HG02840 (cell line): ENCODE data around the gene LSM3.

Source experiments
- ATAC-seq: cut with Tn5 transposase; IDR thresholded peaks from one replicate; pipeline ENCODE4 v1.9.1; 2021; ENCODE audit warnings: mild to moderate bottlenecking, moderate library complexity, moderate number of reproducible peaks; ENCODE audit not compliant: unreplicated experiment, low FRiP score

LSM3 gene

DNA sequence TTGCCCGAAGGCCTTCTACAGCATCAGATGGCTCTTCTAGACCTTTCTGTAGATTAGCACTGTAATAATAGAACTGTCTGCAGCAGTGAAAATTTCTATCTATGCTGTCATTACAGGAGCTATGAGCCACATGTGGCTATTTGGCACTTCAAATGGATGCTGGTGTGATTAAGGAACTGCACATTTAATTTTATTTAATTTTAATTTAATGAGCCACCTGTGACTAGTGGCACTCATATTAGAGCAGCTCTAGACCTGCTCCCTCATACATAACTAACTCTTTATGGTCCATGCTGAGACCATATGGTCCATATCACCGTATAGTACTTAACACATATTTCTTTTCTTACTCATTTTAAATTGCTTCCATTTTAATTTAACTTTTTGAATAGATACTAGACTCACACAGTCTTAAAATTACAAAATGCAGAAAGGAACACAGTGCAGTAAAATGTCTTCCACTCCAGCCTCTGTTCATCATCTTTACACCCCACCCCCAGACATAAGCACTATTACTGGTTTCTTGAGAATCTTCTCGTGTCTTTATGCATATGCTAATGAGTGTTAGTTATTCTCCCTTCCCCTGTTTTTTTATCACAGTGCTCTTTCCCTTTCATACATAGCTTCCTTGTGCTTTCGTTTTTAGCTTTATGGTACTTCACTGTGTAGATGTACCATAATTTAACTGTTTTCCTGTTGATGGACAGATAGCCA is 9.6 kb downstream of the LSM3 start:
- ATAC-seq, result no peak

DNA sequence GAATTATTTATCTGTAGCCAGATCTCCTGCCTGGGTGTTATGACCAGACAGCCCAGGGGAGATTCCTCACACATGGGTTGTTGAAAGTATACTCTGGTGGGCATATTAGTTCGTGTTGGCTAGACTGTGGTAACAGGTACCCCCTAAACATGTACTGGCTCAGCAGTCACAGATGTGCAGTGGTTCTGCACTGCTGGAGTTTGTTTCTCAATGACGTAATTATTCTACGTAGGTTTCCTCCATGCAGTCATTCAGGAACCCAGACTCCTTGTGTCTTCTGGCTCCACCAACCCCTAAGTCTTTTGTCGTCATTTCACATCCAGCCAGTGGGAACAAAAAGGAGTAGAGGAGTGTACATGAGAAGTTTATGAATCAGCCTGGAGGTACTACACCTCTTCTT is 16.2 kb downstream of the LSM3 start:
- ATAC-seq, result no peak

DNA sequence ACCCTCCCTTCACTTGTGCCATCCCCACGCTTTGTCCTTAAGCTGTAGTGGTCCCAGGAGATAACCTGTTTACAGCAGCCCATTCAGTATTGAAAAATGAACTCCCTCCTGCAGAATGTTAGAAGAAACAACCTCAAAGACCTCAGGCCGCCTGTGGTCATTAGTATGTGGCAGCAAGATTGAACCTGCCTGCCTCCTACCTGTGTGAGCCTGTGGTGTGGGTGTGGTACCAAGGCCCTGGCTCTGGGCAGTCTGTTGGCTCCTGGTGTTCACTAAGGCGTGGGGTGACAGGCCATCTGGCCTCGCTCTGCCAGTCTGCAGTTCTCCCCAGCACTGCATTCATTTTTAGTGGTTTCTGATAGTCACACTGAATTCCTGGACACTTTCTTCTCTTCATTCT is 21.0 kb downstream of the LSM3 start:
- no peak for ATAC-seq

DNA sequence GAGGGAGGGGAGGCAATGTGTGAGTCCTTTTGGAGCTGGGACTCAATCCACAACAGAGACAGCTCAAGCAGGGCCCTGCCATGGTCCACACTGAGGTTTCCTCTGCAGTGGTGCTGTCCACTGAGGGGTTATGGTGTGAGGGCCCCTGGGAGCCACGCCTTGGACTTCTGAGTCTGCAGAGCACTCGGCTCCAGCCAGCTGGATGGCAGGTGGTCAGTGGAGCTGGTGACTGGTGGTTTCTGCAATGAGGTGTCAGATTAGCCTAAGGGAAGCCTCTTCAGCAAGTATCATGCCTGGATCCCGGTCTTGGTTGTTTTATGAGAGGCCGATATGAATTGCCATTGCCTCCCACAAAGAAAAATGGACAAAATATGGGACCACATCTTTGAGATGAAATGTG is 21.7 kb downstream of the LSM3 start:
- no peak for ATAC-seq

- ATAC-seq, result no peak
Measured at GRCh38 chr3:14200841-14201240, 22.2 kb downstream of the LSM3 start.

GRCh38 chr3:14201940-14202684 is 23.5 kb downstream of the LSM3 start:
- no peak for ATAC-seq

DNA sequence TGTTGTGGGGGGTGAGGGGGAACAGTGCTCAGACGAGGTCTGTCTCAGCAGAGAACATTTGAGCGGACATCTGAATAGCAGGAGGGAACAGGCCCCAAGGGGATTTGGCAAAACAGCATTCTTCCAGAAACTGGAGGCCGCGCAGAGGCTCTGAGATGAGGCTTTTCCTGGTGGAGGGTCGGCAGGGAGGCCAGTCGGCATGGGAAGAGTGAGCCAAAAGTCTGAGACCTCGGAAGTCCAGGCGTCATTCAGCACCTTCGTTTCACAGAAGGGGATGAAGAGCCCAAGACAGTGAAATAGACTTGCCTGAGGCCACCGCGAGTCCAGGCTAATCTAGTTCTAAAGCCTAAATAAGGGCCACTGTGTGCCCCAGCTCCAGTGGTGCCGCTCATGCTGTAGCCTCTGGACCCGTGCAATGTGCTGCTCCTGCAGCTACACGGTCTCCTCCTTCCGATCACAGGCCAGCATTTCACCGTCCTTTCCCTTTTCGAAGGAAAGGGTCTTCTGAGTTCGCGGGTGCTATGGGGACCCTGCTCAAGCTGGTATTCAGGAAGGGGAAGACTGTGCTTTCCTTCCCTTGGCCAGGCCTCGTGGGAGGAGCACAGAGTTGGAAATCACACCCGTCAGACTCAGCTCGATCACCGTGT is 24.4 kb downstream of the LSM3 start:
- no peak for ATAC-seq

GRCh38 chr3:14203521-14204079 is 25.0 kb downstream of the LSM3 start:
- ATAC-seq, result no peak

- ATAC-seq, result no peak
Measured at GRCh38 chr3:14204515-14205284, 26.1 kb downstream of the LSM3 start.

DNA sequence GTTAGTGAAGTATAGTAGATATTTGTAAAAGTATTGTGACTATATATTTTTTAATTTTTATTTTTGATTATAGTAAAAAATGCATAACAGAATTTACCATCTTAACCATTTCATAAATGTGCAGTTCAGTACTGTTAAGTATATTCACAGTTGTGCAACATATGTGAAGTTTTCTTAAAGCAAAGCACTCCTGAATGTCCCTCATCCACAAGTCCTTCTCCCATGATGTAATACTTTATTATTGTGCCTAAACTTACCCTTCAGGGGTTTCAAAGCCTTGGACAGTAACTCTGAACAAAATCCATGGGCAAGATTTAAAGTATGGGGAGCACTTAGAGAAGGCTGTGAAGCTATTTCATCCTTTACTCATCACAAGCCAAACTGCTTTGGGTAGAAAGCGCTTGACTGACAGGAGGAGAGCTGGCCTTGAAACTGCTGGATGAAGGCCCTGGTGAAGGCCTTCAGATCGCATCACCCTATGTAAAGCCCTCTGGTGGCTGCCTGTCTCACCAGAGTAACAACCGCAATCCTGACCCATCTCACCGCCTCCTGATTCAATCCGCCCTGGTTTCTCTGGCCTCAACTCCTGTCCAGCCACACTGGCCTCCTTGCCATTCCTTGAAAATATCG is 28.0 kb downstream of the LSM3 start:
- no peak for ATAC-seq

- ATAC-seq, result no peak
Measured at GRCh38 chr3:14208168-14208567, 29.6 kb downstream of the LSM3 start.

DNA sequence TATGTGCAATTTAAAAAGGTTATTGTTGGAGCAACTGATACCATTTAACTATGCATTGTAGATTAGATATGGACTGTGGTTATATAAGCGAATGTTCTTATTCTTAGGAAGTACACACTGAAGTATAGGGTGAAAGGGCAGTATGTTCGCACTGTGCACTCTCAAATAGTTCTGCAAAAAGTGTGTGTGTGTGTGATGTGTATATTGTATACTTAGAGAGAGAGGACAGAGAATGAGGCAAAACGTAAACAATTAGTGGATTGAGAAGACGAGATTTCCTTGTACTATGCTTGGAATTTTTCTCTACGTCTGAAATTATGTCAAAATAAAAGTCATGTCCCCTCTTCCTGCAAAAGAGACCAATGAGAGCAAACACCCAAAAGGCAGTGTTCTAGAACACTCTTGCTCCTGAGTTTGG is 30.4 kb downstream of the LSM3 start:
- no peak for ATAC-seq

DNA sequence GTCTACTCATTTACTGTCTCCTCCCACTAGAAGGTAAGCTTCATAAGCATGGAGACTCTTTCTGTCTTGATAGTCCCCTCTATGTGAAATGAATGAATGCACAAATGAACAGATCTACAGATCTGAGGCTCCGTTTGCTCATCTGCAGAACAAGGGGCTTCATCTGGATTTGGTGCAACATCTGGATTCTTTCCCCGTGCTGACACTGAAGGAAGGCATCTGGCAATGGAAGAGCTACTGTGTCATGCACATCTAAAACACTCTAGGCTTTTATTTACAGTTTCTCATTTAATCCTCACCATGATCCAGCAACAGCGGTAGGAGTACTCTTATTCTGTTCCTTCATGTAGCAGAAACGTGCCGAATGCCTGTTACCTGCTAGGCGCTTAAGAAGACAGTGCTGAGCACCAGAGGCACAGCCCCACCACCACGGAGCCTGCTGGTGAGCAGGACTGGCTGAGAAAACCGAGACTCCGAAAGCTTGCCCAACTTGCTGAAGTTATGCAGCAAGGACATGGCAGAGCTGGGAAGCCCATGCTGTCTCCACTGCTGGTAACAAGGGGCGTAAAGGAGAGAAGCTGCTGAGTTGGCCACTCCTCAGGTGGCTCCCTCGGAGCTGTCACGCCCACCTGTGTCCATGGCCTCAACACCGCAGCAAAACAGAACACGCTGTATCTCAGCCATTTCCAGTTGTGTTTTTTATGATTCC is 31.1 kb downstream of the LSM3 start:
- ATAC-seq, result no peak

- ATAC-seq, result no peak
Measured at GRCh38 chr3:14210290-14210688, 31.7 kb downstream of the LSM3 start.

- ATAC-seq, result no peak
Measured at GRCh38 chr3:14210843-14211594, 32.4 kb downstream of the LSM3 start.

GRCh38 chr3:14211621-14212020 is 33.0 kb downstream of the LSM3 start:
- ATAC-seq, result no peak

GRCh38 chr3:14212032-14212431 is 33.4 kb downstream of the LSM3 start:
- no peak for ATAC-seq

GRCh38 chr3:14213066-14213774 is 34.6 kb downstream of the LSM3 start:
- no peak for ATAC-seq
